GM12874 (cell line): ENCODE data around the gene MAP3K19.

Experiments
- CTCF ChIP-seq: IDR thresholded peaks from 2 replicates; pipeline ENCODE4 v1.5.1; 2011; ENCODE audit warnings: low read depth, mild to moderate bottlenecking, control low read depth, low read length, moderate library complexity; ENCODE audit not compliant: insufficient read depth

Gene MAP3K19

GRCh38 chr2:135023886-135024485 lies 23.3 kb downstream of the MAP3K19 start:
- TF ChIP-seq CTCF = no peak

- no peak for TF ChIP-seq CTCF
Measured at GRCh38 chr2:135022952-135023880, 24.0 kb downstream of the MAP3K19 start.

DNA sequence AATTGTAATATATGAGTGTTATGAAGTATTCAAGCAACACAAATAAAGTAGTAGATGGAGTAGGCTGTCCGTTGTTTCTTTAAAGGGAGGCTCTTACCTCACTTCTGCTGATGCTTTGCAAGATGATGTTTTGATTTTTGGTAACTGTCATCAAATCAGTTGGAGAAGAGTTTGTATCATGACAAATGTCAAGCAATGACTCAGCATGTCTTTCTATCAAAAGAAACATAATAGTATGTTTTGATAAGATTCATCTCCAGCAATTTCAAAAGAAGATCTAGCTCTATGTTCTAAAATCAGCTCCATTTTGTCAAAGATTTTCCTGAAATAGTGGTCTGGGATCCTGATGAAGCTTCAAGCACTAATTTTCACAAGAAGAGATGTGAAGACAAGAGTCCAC lies 25.6 kb downstream of the MAP3K19 start:
- no peak for TF ChIP-seq CTCF

DNA sequence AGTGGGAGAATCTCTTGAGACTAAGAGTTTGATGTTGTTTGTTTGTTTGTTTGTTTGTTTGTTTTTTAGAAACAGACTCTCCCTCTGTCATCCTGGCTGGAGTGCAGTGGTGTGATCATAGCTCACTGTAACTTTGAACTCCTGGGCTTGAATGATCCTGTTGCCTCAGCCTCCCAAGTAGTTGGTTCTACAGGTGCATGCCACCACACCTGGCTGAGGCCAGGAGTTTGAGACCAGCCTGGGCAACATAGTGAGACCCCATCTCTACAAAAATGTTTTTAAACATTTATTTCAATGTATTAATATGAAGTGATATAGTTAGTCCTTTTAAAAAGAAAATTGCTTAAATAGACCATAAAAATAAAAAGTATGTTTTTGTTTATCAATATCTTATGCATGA lies 35.6 kb downstream of the MAP3K19 start:
- no peak for TF ChIP-seq CTCF

GRCh38 chr2:135010200-135010942 lies 36.9 kb downstream of the MAP3K19 start:
- no peak for TF ChIP-seq CTCF

DNA sequence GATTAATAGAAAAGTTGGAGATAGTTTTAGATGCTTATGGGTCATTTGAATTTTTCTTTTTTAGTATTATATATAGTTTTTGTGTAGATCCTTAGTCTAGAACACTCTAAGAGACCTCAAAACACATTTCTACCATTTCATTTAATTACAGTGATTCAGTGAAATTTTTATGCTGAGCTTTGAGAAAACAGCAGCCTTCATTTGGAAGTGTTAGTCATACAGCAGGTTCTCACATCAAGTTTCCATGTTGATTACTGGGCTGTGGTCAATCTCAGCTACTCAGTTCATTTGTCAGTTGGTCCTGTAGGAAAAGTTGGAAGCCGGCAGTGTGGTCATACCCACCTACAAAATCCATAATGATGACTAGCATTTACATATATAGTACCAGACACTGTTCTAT lies 37.9 kb downstream of the MAP3K19 start:
- TF ChIP-seq CTCF = no peak

- no peak for TF ChIP-seq CTCF
Measured at GRCh38 chr2:135005753-135006152, 41.5 kb downstream of the MAP3K19 start.
